Thyroid gland (tissue), 4 donors: Measurements from ENCODE around the gene EPB41.

Experiments
- POLR2A ChIP-seq, 2 donors: fragments of 450-650 bp; IDR thresholded peaks; one replicate each; pipeline ENCODE4 v1.6.1; 2017; ENCODE audit warnings: antibody characterized with exemption in 2 of 2, mild to moderate bottlenecking in 2 of 2, moderate library complexity in 1 of 2
- TF ChIP-seq, protein P1 (sequence below), 6 experiments: fragments of 200-600 bp in 3 of 6; fragments of 450-650 bp in 3 of 6; sonication (generic) in 3 of 6; IDR thresholded peaks; one replicate each; pipeline ENCODE4 v1.5.1; 2016 to 2019; ENCODE audit warnings: antibody characterized with exemption in 6 of 6, mild to moderate bottlenecking in 2 of 6, inconsistent platforms in 1 of 6, moderate library complexity in 1 of 6

DNA sequence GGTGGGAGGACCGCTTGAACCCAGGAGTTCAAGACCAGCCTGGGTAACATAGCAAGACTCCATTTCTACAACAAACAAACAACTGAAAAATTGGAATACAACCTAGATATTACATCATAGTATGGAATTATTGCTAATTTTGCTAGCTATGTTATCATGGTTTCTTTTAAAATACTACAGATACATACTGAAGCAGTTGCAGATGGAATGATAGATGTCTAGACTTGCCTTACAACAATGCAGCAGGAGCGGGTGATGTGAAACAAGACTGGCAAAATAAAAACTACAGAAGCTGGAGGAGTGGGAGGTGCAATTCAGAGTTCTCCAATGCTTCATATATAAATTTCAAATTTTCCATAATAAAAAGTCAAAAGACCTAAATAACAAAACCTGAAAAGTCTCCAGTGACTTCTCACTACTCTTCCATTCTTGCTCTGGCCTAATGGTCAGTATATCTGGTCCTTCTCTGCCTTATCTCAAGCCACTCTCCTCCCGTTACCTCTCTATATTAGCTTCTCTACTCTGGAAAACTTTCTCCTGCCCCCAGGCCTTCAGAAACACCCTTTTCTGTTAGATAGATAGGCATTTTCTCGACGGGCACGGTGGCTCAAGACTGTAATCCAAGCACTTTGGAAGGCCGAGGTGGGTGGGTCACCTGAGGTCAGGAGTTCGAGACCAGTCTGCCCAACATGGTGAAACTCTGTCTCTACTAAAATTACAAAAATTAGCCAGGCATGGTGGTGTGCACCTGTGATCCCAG, 237.9 kb downstream of the EPB41 start:
- TF ChIP-seq, protein P1, sequence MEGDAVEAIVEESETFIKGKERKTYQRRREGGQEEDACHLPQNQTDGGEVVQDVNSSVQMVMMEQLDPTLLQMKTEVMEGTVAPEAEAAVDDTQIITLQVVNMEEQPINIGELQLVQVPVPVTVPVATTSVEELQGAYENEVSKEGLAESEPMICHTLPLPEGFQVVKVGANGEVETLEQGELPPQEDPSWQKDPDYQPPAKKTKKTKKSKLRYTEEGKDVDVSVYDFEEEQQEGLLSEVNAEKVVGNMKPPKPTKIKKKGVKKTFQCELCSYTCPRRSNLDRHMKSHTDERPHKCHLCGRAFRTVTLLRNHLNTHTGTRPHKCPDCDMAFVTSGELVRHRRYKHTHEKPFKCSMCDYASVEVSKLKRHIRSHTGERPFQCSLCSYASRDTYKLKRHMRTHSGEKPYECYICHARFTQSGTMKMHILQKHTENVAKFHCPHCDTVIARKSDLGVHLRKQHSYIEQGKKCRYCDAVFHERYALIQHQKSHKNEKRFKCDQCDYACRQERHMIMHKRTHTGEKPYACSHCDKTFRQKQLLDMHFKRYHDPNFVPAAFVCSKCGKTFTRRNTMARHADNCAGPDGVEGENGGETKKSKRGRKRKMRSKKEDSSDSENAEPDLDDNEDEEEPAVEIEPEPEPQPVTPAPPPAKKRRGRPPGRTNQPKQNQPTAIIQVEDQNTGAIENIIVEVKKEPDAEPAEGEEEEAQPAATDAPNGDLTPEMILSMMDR (IDR thresholded peaks at IDR 0.05): no peak
- TF ChIP-seq POLR2A (IDR thresholded peaks at IDR 0.05): no peak
